ENCODE measurements around the gene CLP1. TPM values are rescaled to one million over a fixed set of nuclear protein-coding genes. Genes with fewer than 3 reads are reported as not detected.
"Not testable (repeated sequence)": the region's sequence is repeated elsewhere in the genome, so short reads cannot be mapped to it uniquely, and the experiment has no call there.

The CLP1 gene
- polyA plus RNA-seq, 1 donor from 2014 or later = 18.2 TPM

DNA sequence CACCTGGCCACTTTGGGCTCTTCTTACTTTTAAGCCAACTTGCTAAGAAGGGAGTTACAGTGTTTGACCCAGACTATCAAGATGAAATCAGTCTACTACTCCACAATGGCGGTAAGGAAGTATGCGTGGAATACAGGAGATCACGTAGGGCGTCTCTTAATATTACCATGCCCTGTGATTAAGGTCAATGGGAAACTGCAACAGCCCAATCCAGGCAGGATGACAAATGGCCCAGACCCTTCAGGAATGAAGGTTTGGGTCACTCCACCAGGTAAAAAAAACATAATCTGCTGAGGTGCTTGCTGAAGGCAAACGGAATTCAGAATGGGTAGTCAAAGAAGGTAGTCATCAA lies 6.8 kb upstream of the CLP1 start:
- no peaks in the 10 kb centered on the region for H3F3A ChIP-seq (ENCODE audit: insufficient read depth, low read length, poor library complexity, severe bottlenecking)
- no peaks in the 10 kb centered on the region for H4K20me1 ChIP-seq (ENCODE audit: insufficient read depth)
- no peak overlapping the region for H2AFZ ChIP-seq (ENCODE audit: low read depth, low read length)
- H3K79me2 ChIP-seq (replicated peaks; ENCODE audit: insufficient read depth, low read length) = peaks cover 9% of the 10 kb centered on the region
- TF ChIP-seq EP300 (conservative IDR thresholded peaks at IDR 0.05; ENCODE audit: poor library complexity, severe bottlenecking) = no peak
- no peak for TF ChIP-seq EZH2 (IDR thresholded peaks at IDR 0.05; ENCODE audit: borderline replicate concordance, insufficient read depth, low read length, poor library complexity, severe bottlenecking)
- no peak for TF ChIP-seq RAD21 (conservative IDR thresholded peaks at IDR 0.05)
- TF ChIP-seq CTCF (IDR thresholded peaks at IDR 0.05; ENCODE audit: poor library complexity, severe bottlenecking) = no peak
- no peak for TF ChIP-seq SMC3 (conservative IDR thresholded peaks at IDR 0.05; ENCODE audit: poor library complexity)
- no peak for TF ChIP-seq MXI1 (conservative IDR thresholded peaks at IDR 0.05; ENCODE audit: poor library complexity, severe bottlenecking)
- no peak for TF ChIP-seq TAF1 (IDR thresholded peaks at IDR 0.05; ENCODE audit: low read depth)
- TF ChIP-seq, protein P1, sequence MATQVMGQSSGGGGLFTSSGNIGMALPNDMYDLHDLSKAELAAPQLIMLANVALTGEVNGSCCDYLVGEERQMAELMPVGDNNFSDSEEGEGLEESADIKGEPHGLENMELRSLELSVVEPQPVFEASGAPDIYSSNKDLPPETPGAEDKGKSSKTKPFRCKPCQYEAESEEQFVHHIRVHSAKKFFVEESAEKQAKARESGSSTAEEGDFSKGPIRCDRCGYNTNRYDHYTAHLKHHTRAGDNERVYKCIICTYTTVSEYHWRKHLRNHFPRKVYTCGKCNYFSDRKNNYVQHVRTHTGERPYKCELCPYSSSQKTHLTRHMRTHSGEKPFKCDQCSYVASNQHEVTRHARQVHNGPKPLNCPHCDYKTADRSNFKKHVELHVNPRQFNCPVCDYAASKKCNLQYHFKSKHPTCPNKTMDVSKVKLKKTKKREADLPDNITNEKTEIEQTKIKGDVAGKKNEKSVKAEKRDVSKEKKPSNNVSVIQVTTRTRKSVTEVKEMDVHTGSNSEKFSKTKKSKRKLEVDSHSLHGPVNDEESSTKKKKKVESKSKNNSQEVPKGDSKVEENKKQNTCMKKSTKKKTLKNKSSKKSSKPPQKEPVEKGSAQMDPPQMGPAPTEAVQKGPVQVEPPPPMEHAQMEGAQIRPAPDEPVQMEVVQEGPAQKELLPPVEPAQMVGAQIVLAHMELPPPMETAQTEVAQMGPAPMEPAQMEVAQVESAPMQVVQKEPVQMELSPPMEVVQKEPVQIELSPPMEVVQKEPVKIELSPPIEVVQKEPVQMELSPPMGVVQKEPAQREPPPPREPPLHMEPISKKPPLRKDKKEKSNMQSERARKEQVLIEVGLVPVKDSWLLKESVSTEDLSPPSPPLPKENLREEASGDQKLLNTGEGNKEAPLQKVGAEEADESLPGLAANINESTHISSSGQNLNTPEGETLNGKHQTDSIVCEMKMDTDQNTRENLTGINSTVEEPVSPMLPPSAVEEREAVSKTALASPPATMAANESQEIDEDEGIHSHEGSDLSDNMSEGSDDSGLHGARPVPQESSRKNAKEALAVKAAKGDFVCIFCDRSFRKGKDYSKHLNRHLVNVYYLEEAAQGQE (IDR thresholded peaks at IDR 0.05; ENCODE audit: borderline replicate concordance) = no peak
- no peak for TF ChIP-seq POLR2AphosphoS5 (IDR thresholded peaks at IDR 0.05)
- no peaks in the 10 kb centered on the region for H3K9me2 ChIP-seq (ENCODE audit: insufficient read depth, low read length)
- H3K9me3 ChIP-seq (ENCODE audit: low read length) = no peaks in the 10 kb centered on the region
- no peaks in the 10 kb centered on the region for H3K36me3 ChIP-seq (ENCODE audit: insufficient read depth, low read length)
- H3K4me2 ChIP-seq (ENCODE audit: low read length) = no peak overlapping the region
- H3K4me3 ChIP-seq (ENCODE audit: low read length) = peak overlapping the region; percentile 76
- H3K9ac ChIP-seq (ENCODE audit: low read length) = no peak overlapping the region
- no peaks in the 10 kb centered on the region for H3K27me3 ChIP-seq (ENCODE audit: insufficient read depth, low read depth, low read length)
- H3K27ac ChIP-seq (ENCODE audit: low read length) = peak overlapping the region; percentile 94

GRCh38 chr11:57651408-57651807 lies 6.2 kb upstream of the CLP1 start:
- Histone ChIP-seq H3K4me2 (ENCODE audit: low read length) (no peak overlapping the region), H4K20me1 (ENCODE audit: insufficient read depth) (no peaks in the 10 kb centered on the region), H3K4me3 (ENCODE audit: low read length) (no peak overlapping the region), H3K27me3 (ENCODE audit: insufficient read depth, low read depth, low read length) (no peaks in the 10 kb centered on the region), H3K9ac (ENCODE audit: low read length) (no peak overlapping the region), H3K9me3 (ENCODE audit: low read length) (no peaks in the 10 kb centered on the region), H3K9me2 (ENCODE audit: insufficient read depth, low read length) (no peaks in the 10 kb centered on the region), H3K79me2 (replicated peaks; ENCODE audit: insufficient read depth, low read length) (peaks cover 9% of the 10 kb centered on the region), H2AFZ (ENCODE audit: low read depth, low read length) (no peak overlapping the region), H3K27ac (ENCODE audit: low read length) (no peak overlapping the region), H3K36me3 (ENCODE audit: insufficient read depth, low read length) (no peaks in the 10 kb centered on the region), H3F3A (ENCODE audit: insufficient read depth, low read length, poor library complexity, severe bottlenecking) (no peaks in the 10 kb centered on the region)
- TF ChIP-seq EP300 (conservative IDR thresholded peaks at IDR 0.05; ENCODE audit: poor library complexity, severe bottlenecking) (no peak), TAF1 (IDR thresholded peaks at IDR 0.05; ENCODE audit: low read depth) (no peak), MXI1 (conservative IDR thresholded peaks at IDR 0.05; ENCODE audit: poor library complexity, severe bottlenecking) (no peak), POLR2AphosphoS5 (IDR thresholded peaks at IDR 0.05) (no peak), SMC3 (conservative IDR thresholded peaks at IDR 0.05; ENCODE audit: poor library complexity) (no peak), CTCF (IDR thresholded peaks at IDR 0.05; ENCODE audit: poor library complexity, severe bottlenecking) (no peak), RAD21 (conservative IDR thresholded peaks at IDR 0.05) (no peak), EZH2 (IDR thresholded peaks at IDR 0.05; ENCODE audit: borderline replicate concordance, insufficient read depth, low read length, poor library complexity, severe bottlenecking) (no peak)
- TF ChIP-seq, protein P1 (IDR thresholded peaks at IDR 0.05; ENCODE audit: borderline replicate concordance) = no peak

DNA sequence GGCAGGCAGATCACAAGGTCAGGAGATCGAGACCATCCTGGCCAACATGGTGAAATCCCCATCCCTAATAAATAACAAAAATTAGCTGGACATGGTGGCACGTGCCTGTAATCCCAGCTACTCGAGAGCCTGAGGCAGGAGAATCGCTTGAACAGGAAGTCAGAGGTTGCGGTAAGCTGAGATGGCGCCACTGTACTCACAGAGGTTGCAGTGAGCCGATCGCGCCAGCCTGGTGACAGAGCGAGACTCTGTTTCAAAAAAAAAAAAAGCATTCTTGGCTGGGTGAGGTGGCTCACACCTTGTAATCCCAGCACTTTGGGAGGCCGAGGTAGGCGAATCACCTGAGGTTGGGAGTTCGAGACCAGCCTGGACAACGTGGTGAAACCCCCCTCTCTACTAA lies 5.3 kb upstream of the CLP1 start:
- H3K9me2 ChIP-seq (ENCODE audit: insufficient read depth, low read length); H3K79me2 ChIP-seq (replicated peaks; ENCODE audit: insufficient read depth, low read length); H3K9me3 ChIP-seq (ENCODE audit: low read length); H3K4me3 ChIP-seq (ENCODE audit: low read length); H3K27me3 ChIP-seq (ENCODE audit: insufficient read depth, low read depth, low read length); H3K4me2 ChIP-seq (ENCODE audit: low read length); H3K27ac ChIP-seq (ENCODE audit: low read length); H3K9ac ChIP-seq (ENCODE audit: low read length); H2AFZ ChIP-seq (ENCODE audit: low read depth, low read length); H4K20me1 ChIP-seq (ENCODE audit: insufficient read depth); H3F3A ChIP-seq (ENCODE audit: insufficient read depth, low read length, poor library complexity, severe bottlenecking); H3K36me3 ChIP-seq (ENCODE audit: insufficient read depth, low read length): not testable (repeated sequence)
